HT-29 (cell line): ENCODE measurements around the gene PRSS27. TPM values are rescaled to one million over a fixed set of nuclear protein-coding genes. Genes with fewer than 3 reads are reported as not detected.
"Not testable (repeated sequence)": the region's sequence is repeated elsewhere in the genome, so short reads cannot be mapped to it uniquely, and the experiment has no call there.

ENCODE experiments used
- DNase-seq: peaks from one replicate; pipeline ENCODE4 v3.0.0-alpha.2; 2015; ENCODE audit warnings: low spot score
- total RNA-seq: library from RNA; depleted of rRNA; stranded (reverse); fragments of >200 nt; shearing (Covaris generic); gene quantifications from 2 replicates; pipeline ENCODE4 v1.2.3, GENCODE V29; 2014

The PRSS27 gene
- total RNA-seq, 1 experiment from 2014 or later: 2.6 TPM

DNA sequence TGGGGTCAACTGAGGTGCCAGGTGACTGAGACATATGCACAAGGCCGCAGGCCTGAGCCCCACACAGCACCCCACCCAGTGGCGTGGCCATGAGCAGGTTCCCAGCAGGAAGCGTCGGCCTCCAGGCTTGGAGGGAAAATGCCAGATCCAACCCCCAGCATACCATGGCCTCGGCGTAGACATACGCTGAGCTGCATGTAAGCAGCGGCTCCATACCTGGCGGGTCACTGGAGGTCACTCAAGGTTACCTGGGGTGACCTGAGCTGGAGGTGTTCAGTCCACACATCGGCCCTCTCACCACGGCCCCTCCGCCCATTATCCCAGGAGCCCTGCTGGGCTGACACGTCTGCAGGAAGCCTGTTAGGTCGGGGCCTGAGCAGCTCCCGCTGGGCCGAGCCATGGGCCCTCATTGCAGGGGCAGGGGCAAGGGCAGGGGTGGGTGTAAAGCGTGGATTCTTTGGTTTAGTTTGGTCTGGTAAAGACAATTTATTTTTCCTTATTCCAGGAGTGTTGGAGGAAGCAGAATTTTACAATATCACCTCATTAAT is 22.5 kb downstream of the PRSS27 start:
- DNase-seq: no peak

DNA sequence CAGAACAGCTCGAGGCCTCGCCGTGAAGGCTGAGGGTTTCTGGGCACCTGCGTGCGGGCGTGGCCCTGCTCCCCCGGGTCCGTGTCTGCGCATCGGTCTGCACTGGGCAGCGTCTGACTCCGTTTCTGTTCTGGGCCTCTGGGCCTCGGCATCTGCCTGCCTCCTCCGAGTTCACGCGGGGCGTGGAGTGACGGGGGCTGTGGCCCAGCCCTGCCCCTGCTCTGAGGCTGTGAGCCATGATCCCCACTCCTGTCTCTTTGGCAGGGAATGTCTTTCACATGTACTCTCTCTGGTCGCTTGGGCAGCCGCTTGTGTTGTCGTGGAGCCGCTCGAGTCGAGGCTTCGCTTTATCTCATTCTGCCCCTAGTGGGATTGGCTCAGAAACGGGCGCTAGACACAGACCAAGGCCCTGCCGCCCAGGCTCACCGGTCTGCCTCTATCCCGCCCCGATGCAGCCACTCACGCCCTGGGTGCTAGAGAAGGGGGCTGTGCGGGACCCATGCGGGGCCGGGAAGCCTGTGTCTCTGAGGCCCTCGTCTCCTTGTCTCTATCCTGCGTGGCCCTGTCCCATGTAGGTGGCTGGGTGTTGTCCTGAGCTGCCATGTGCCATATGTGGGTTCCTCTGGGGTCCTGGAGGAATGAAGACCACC is 23.3 kb downstream of the PRSS27 start:
- DNase-seq: not testable (repeated sequence)

DNA sequence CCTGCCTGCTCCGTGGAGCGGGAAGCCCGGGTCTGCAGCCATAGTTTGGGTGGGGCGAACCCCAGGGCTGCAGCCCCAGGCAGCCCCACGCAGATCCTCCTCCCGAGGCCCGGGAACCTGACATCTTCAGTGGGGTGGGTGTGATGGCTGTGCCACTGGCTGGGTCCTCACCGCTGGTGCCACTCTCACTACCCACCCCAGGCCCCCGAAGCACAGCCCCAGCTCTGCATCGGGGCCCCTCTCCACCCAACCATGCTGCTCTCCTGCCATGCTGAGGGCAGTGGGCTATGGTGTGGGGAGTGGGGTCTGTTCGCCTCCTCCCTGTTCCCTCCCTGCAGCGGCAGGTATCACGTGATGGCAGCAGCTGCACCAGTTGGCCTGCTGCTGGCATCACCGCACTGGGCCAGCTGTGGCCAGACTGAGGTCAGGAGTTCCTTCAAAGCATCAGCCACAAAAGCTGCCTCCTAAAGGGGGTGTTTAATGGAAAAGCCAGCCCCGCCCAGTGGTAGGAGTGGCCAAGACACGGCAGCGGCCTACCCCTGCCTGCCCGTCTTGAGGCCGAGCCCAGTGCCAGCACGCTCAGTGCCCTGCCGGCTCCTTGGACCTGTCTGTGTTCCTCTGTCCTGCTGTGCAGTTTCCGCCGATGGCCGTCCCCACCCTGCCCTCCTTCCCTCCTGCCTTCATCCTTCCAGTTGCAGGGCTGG is 26.9 kb downstream of the PRSS27 start:
- no peak for DNase-seq

DNA sequence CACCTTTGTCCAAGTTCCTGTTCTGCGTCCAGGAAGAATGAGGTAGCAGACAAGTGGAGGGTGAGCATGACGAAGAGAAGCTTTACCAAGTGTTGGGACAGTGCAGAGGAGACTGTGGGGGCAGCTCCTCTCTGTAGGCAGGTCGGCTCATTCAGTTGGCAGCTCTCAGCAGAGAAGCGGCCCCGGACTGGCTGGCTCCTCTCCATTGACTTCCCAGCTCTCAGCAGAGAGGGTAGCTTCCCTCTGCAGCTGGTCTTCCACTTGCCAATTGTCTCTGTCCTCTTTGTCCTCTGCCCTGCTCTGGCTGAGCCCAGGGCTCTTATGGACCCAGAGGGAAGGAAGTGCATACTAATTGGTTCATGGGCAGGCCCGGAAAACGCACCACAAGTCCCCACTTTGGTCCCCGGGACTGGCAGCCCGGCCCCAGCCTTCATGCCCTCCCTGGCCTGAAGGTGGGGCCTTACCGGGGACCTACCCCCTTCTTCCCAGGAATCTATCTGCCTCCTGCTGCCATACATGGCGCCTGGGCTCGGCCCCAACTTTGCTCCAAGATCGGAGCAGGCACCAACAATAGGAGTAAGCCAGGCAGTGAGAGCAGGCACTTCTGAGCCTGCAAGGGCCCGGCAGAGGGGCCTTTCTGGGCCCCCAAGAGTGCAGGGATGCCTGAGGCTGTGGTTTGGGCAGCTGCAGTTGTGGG is 27.6 kb downstream of the PRSS27 start:
- no peak for DNase-seq

DNA sequence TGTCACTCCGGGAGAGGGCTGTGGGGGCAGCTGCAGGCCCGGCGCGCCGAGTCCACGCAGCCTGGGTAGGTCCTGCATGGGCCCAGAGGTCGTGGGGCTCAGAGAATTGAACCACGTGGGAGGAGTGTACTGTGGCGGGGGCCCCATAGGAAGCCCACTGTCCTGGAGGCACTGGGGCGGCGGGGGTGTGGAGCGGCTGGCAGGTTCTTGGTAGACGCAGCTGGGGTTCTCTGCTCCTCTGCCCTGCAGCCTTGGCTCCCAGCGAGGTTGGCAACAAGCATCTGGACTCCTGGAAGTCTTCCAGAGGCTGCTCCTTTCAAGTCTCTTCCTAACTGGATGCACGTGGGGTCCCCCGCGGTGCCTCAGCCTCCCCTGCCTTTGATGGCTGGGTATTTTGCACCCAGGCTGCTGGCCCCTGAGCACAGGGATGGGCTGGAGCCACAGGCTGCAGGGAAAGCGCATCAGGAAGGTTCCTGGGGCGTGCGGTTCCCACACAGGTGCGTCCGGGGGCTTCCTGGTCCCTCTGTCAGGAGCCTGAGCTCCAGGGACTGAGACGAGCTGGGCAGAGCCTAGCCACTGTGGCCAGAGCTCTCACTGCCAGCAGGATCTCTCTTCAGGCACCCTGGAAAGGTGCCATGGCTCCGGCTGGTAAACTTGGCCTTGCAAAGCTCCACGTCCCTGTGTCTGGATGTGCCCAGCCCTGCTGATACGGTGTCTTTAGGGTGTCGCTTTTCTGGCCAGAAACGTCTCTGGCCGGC is 28.4 kb downstream of the PRSS27 start:
- no peak for DNase-seq

- no peak for DNase-seq
Measured at GRCh38 chr16:2690852-2691251, 29.2 kb downstream of the PRSS27 start.

DNA sequence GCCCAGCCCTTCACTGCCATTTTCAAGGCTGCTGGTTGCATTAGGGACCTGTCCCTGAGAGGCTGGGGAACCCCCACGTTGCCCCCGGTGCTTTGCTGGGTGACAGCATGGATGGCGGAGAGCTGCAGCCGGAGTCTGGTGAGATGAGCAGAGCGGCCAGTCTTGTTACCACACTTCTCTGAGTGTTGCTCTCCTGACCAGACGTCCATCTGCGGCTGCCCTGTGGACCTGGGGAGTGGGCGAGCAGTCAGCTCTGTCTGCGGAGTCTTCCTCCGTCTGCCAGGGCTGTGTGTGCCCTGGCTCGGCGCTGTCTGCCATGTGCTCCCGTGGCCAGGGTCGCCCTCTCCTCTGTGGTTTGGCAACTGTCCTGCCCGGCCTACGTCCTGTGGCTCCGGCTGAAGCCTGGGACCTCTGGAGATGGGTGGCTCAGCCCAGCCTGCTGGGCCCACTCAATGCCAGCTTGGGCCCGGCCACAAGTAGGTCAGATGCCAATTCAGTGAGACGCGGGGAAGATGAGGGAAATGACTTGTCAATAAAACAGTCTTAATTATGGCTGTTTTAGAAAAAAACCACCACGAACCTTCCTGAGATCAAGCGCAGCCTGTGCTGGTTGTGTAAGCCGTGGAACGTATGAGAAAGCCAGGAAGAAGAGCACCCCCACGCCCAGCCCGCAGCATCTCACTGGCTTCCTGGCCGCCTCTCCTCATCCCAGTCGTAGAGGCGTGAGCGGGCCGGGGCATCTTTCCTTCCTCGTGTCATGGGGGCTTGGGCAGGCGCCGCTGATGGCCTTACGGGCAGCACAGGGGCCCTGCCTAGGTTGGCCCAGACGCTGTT is 29.8 kb downstream of the PRSS27 start:
- no peak for DNase-seq

GRCh38 chr16:2689422-2689821 is 30.6 kb downstream of the PRSS27 start:
- not testable (repeated sequence) for DNase-seq

DNA sequence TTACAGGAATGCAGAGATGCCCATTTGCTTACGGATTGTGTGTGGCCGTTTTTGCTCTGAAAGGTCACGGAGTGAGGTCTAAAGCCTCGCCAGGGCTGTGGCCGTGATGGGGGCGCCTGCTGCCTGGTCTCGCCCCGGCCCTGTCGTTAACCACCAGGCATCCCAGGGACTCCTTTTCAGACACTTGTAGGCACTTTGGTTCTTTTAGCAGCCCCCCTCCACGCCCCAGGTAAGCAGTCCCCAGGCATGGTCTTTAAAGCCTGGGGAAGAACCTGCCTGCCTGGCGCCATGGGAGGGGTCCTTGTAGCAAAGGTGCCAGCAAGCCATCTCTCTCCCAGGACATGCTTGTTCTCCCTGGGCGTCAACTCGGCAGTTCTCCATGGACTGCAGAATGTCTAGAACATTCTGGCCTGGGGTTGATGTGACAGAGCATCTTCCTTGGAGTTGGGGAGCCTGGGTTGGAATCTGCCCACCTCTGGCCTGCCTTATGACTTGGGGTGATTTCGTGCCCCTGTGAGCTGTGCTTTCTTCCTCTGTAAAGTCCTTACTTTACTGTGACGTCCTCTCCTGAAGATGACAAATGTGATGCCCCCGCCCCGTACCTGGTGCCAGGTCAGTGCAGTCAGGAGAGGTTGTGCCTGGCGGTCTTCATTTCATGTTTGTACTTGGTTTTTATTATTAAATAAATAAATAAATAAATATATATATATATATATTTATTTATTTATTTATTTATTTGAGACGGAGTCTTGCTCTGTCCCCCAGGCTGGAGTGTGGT is 32.3 kb downstream of the PRSS27 start:
- DNase-seq: no peak

DNA sequence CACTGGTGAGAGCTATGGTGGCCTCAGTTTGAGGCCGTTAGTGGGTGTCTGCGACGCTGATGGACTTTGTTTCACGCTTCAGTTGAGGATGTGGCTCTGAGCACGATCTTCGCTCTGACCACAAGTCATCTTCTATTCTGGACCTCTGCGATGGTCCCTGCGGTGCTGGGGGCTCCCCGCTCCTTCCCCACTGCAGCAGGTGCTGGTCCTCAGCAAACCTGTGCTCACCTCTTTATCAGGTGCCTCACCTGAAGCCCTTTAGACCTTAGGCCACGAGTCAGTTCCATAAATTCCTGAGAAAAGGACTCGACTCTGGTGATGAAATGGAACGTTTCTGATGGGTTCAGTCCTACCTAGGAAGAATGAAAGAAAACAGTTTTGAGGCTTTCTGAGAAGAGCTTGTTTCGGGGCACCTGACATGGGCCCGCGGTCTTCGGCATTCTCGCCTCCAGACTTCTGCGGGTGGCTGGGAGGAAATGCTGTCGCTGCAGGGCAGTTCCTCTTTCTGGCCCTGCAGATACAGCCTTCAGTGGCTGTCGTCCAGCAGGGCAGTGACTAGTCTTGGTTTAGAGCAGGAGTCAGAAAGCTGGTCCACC is 33.0 kb downstream of the PRSS27 start:
- DNase-seq: no peak

DNA sequence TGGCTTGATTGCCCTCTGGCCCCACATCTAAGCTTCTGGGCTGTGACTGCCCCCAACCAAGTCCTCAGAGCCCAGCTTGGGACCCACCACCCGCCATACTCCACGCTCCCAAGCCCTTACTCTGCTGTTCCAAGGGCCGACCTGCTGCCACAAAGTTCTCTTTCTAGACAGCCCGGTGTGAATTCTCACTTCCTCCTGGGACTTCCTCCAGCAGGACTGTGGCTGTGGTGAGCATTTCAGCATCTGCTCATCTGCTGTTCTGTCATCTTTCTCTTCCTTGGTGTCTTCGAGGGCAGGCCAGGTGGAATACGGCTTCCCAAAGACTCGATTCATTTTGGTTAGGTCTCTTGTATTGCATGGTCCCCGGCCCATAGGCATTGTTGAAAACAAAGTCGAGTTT is 33.9 kb downstream of the PRSS27 start:
- DNase-seq: not testable (repeated sequence)

GRCh38 chr16:2683041-2683440 is 37.0 kb downstream of the PRSS27 start:
- DNase-seq: not testable (repeated sequence)

DNA sequence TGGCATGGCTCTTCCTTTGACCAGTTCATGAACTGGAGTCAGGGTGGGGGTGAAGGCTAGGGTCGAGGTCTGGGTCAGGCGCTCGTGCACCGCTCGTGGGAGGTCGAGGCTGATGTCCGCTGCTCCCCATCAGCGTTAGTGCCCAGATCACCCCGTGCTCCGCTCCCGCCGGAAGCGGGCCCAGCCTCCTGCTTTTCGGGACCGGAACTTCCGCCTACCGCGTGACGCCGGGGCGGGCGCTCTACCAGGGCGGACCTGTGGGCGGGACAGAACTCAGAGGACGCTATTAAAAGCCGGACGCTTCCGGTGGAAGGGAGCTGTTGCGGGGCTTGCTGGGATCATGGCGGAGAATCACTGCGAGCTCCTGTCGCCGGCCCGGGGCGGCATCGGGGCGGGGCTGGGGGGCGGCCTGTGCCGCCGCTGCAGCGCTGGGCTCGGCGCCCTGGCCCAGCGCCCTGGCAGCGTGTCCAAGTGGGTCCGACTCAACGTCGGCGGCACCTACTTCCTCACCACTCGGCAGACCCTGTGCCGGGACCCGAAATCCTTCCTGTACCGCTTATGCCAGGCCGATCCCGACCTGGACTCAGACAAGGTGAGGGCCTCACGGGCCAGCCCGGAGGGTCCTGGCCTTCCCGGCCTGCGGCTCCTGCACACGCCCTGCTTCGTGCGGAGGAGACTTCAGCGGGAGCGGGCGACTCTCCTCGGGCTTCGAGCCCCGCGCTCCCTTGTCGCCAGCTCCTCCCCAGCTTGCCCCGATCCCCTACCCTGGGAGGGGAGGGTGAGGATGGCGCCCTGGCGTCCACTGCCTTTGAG is 37.6 kb downstream of the PRSS27 start, which contains the start of gene KCTD5:
Gene KCTD5, plus strand, starts transcription at position 315 of the 813 bp plus-strand sequence. Its CDS starts 26 bp downstream, at position 341.
- DNase-seq: peak; percentile 97

GRCh38 chr16:2680360-2680759 is 39.7 kb downstream of the PRSS27 start:
- DNase-seq: not testable (repeated sequence)

- not testable (repeated sequence) for DNase-seq
Measured at GRCh38 chr16:2679902-2680301, 40.1 kb downstream of the PRSS27 start.

DNA sequence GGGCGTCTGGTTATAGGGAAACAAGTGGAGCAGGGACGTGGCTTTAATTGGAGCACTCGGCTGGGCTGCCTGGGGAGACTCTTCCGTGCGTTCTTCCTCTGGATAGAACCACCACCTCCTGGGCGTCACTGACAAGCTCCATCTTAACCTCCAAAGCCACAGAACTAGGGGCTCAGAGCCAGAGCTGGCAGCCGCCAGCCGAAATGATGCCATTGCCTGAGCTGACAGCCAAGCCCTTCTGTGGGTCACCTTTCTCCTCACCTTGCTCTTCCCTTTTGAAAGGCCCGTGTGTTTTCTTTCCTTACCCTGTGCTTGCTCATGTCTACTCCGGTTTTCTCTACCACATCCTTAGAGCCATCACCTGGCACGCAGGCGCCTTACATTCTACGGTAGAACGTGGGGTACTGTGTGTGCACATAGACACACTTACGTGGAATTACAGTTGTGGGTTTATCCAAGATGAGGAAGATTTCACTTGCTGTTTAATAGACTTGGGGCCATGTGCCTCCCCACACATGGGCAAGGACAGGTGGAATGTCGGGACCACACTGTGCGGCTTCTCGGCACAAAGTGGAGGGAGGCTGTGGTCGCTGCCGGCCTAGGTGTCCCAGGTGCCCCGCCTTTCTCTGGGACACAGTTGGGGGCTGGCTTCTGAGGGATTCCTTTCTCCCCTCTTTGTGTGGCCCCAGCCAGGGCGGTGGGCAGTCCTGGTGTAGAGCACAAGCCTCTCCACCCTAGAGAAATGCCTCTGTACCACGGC is 41.6 kb downstream of the PRSS27 start:
- DNase-seq: not testable (repeated sequence)

DNA sequence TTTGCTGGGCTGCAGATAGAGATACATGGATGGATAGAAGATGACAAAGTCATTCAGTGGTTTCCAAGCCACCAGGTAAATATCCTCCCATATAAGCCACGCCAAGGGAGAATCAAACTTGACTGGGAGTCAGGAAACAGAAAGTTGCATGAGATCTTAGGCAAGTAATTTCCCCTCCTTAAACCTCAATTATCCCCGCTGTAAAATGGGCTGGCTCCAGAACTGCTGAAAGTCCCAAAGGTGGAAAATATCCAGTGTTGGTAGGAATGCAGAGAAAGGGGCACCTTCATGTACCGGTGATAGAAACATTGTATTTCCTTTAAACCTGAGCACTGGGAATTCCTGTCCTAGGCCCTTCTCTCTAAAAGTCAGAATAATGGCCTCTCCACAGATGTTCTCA is 43.1 kb downstream of the PRSS27 start:
- DNase-seq: not testable (repeated sequence)

DNA sequence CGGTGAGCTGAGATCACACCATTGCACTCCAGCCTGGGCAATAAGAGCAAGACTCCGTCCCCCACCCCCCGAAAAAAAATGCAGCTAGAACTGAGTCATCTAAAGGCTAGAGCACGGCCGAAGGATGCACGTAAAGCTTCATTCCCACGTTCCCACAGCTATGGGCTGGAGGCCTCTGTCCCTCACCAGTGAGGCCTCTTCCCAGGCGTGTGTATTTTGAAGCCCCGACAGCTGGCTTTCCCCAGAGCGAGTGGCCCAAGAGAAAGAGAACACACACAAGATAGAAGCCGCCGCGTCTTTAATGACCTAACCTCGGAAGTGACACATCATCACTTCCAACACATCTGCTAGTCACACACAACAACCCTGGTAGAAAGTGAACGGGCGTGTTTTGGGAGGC is 44.3 kb downstream of the PRSS27 start:
- DNase-seq: no peak
